GM18508 (cell line): ENCODE measurements around the gene GLYATL2.

Experiments used
- ATAC-seq: cut with Tn5 transposase; IDR thresholded peaks from one replicate; pipeline ENCODE4 v1.9.1; 2021; ENCODE audit warnings: moderate number of reproducible peaks; ENCODE audit not compliant: insufficient read depth, unreplicated experiment

GLYATL2 gene

DNA sequence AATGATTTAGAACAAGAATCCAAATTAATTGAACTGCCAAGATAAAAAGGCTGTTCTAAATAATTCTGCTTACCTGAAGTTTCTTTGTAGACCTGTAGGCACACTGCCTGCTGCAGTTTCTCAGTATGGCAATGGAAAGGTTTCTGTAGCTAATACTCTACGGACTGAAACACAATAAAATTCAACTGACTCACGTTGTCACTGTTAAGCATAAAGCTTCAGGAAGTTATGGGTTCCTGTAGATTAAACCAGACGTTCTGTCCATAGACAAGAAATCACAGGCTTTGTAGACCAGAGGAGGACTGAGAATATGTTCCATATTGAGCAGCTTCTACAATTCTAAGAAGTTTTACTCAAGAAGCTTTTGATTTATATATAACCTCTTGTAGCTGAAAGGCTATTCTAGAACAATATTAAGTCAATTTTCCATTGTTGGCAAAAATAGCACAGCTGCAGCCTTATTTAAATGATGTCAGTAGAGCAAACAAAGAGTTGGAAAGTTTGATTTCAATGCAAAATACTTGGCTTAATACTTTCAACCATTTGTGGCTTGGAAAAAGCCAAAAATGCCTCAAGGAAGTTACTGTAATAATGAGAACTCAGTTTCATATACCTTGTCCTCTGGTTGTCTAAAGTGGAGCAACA is at the start of gene GLYATL2:
Gene GLYATL2 (minus strand): TSS at position 344 of the 645 bp plus-strand sequence. CDS start 5,092 bp downstream, outside the sequence.
- ATAC-seq = no peak

GRCh38 chr11:58893899-58894298 is 49.4 kb upstream of the GLYATL2 start:
- ATAC-seq = no peak

GRCh38 chr11:58888579-58888978 is 44.1 kb upstream of the GLYATL2 start:
- no peak for ATAC-seq

GRCh38 chr11:58887452-58887851 is 42.9 kb upstream of the GLYATL2 start:
- no peak for ATAC-seq

DNA sequence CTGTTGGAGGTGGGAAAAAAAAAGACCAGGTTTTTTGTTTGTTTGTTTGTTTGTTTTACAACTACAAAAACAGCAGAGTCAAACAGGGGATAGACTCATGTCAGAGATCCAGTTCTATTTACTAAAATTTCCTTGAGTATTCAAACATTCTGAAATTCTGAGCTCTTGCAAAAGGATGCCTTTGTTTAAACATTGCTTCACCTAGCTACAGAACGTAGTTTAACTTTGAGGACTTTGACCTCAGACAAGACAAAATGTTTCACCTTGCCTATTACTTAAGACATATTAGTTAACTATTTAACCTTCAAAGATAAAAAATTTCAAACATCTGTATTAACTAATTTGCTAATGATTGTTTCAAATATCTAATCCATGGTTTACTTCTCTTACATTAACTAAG is 36.1 kb upstream of the GLYATL2 start:
- no peak for ATAC-seq

GRCh38 chr11:58880166-58880565 is 35.7 kb upstream of the GLYATL2 start:
- ATAC-seq = no peak

DNA sequence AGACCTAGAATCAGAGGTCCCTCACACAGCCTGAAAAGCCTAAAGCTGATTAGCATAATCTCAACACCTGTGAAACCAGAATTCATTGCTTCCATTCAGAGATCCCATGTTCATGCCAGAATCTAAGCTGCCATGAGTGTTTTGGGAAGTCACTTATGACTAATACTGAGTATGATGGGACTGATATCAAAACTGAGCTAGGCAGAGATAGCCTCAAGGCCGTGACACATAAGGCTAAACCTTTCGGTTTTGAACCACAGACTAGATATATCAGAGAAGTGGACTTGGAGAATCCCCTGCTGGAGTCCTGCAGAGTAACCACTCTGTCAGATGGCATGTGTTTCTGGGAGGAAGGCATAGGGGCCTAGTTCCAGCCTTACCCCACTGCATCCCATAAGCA is 23.1 kb upstream of the GLYATL2 start:
- ATAC-seq = no peak

GRCh38 chr11:58866788-58867187 is 22.3 kb upstream of the GLYATL2 start:
- ATAC-seq = no peak

DNA sequence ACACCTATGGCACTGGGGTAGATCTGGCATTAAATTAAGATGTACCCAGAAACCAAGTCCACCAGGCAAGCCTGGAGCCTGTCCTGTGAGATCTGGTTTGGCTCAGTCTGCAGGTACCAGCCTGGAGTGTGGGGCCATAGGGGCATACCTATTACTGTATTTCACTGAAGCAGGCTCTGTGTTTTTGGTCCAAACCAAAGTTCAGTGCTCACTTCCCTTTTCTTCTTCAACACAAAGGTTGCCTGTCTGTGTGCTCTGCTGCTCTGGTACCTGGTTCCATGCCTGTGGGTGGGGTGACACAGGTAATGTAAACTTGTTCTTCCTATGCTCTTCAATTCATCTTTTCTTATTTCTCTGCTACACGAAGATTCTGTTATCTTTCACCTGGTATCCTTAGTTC is 19.8 kb upstream of the GLYATL2 start:
- ATAC-seq = no peak

- no peak for ATAC-seq
Observed at GRCh38 chr11:58863697-58864096, 19.2 kb upstream of the GLYATL2 start.

DNA sequence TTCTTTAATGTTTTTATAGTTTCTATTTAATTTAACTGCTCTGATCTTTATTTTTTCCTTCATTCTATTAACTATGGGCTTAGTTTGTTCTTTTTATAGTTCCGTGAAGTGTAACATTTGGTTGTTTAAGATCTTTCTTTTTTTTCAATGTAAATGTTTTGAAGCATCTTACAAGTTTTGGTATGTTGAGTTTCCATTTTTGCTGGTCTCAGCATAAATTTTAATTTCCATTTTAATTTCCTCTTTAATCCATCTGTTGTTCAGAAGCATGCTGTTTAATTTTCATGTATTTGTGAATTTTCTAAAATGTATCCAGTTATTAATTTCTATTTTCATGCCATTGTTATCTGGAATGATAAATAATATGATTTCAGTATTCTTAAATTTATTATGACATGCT is 17.0 kb upstream of the GLYATL2 start:
- no peak for ATAC-seq

DNA sequence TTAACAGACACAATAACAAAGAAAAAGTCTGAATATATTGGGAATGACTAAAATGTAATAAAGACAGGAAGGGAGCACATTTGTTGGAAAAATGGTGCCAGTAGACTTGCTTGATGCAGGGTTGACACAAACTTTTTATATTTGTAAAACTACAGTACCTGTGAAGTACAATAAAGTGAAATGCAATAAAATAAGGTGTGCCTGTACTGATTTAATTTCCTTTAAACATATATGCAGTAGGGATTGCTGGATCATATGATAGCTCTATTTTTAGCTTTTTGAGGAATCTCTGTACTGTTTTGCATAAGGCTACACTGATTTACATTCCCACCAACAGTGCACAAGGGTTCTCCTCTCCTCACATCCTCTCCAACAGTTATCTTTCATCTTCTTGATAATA is 12.3 kb upstream of the GLYATL2 start:
- no peak for ATAC-seq

DNA sequence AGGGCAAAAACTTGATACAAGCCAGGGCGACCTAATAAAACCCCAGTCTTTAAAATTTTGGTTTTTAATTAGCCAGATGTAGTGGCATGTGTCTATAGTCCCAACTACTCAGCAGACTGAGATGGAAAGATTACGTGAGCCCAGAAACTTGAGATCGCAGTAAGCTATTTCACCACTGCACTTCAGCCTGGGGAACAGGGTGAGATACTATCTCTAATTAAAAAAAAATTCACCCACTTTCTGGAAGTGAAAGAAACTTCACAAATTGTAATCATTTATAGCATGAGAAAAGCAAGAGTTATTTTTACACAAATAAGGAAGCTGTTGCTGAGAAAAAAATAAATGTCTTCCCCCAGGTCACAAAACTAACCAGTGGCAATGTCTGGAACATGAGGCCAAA is 882 bp upstream of the GLYATL2 start:
- no peak for ATAC-seq

DNA sequence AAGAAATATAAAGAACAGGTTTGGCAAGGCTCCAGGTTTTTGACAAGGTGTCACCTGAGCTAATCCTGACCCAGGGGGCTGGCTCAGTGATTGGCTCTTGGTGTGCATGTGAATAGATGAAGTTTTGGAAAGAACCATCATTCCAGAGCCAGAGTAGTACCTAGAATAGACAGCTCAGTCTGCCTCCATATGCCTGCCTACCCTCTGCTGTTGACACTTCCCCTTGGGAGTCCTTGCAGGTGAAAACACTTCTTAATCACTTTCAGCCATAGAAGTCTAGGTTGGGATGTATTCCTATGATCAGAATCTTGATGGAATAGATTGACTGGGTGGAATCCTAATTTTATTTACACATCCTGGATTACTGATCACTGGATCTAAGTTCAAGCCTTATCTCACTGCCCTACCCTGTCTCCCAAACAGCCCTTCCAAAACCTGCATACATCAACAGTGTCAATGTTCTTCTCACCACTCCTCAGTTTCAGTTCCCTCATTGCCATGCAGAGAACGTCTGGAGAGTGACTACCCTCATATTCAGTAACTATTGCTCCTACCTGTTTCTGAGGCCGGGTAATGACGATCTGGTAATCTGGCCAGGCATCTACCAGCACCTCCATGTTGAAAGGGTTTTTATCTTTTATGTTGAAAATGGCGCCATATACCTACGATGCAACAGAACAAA is 6.7 kb downstream of the GLYATL2 start:
- ATAC-seq = no peak

DNA sequence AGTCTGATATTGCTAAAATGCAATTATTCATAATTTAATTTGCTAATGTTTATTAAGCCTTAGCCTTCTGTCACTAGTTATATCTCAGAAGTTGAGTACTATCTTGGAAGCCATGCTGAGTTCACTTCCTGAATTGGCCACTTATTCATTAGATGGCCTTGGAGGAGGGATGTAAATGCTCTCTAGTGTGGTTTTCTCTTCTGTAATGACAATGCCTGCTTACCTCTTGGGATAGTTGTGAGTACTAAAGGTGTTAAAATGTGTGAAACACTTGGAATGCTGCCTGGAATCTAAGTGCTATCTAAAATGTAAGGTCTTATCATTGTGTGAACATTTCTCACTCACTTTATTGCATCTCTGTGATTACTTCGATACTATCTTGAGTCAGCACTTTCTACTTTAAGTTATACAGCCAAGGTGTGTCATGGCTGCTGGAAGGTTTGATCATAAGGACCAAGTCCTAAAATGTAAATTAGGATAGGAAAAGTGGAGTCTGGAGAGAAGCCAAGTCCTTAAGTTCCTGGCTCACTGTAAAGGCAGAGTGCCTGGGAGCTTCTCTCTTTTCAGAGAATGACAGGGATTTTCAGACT is 12.4 kb downstream of the GLYATL2 start:
- no peak for ATAC-seq

GRCh38 chr11:58830673-58831301 is 13.7 kb downstream of the GLYATL2 start:
- no peak for ATAC-seq

GRCh38 chr11:58829786-58830185 is 14.7 kb downstream of the GLYATL2 start:
- no peak for ATAC-seq

DNA sequence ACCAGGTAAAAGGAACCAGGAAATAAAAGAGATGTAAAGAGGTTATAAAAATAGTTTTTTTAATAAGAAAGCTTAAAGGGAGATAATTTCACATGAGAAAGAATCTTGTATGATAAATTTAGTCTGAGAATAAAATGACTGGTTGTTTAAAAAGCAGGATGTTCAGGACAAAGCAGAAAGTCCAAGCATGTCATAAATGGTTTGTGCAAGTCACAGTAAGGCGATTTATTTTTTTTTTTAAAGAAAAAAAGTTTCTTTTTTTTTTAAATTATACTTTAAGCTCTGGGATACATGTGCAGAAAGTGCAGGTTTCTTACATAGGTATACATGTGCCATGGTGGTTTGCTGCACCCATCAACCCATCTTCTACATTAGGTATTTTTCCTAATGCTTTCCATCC is 30.8 kb downstream of the GLYATL2 start:
- ATAC-seq = no peak

- no peak for ATAC-seq
Observed at GRCh38 chr11:58811499-58811898, 33.0 kb downstream of the GLYATL2 start.

DNA sequence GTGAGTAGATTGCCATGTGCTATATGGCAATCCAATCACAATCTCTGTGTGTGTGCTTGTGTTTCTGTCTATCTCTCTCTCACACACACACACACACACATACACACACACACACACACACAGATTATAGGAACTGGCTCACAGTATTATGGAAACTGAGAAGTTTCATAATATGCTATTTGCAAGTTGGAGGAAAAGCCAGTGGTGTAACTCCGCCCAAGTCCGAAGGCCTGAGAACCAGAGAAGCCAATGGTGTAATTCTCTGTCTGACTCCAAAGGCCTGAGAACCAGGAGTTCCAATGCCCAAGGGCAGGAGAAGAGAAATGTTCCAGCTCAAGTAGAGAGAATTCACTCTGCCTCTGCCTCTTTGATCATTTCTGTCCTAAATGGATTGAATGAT is 37.2 kb downstream of the GLYATL2 start:
- ATAC-seq = no peak

DNA sequence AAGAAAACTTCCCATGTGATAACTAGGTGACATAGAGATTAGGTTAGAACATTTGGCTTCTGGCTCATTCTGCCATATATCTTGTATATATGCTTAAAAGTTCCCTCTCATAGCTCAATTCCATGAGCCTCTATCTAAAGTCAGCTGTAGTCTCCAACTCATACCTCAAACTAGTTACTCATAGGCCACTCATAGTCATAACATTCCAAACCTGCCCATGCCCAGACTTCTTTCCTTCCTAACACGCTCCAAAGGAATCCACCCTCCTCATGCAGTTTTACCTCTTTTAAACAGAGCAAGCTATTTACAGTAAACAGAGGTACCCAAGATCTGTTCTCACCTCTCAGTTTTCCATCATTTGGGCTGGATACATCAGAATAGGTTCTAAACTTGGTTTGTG is 39.4 kb downstream of the GLYATL2 start:
- no peak for ATAC-seq
